Trophoblast cell (in vitro differentiated cells and primary cell): ENCODE data around the gene MARCO.

Experiments
- DNase-seq, 2 donors: peaks; one replicate each; pipeline ENCODE4 v3.0.0-alpha.2; 2016
- H2AFZ ChIP-seq: 2 replicates; pipeline ENCODE4 v1.6.1; 2013; ENCODE audit warnings: low read length, moderate library complexity, mild to moderate bottlenecking; ENCODE audit not compliant: insufficient read depth, poor library complexity
- H2AK5ac ChIP-seq: 2 replicates; pipeline ENCODE4 v1.6.1; 2013; ENCODE audit warnings: mild to moderate bottlenecking, low read length
- H2BK120ac ChIP-seq: 2 replicates; pipeline ENCODE4 v1.6.1; 2013; ENCODE audit warnings: low read length, mild to moderate bottlenecking, moderate library complexity; ENCODE audit not compliant: insufficient read depth, poor library complexity
- H2BK12ac ChIP-seq: 2 replicates; pipeline ENCODE4 v1.6.1; 2013; ENCODE audit warnings: mild to moderate bottlenecking, low read length, moderate library complexity
- H2BK5ac ChIP-seq: 2 replicates; pipeline ENCODE4 v1.6.1; 2013; ENCODE audit warnings: low read length, low read depth, moderate library complexity, mild to moderate bottlenecking; ENCODE audit not compliant: poor library complexity
- H3K14ac ChIP-seq: 2 replicates; pipeline ENCODE4 v1.6.1; 2013; ENCODE audit warnings: mild to moderate bottlenecking, low read length
- H3K18ac ChIP-seq: 2 replicates; pipeline ENCODE4 v1.6.1; 2013; ENCODE audit warnings: mild to moderate bottlenecking, low read length
- H3K23ac ChIP-seq: 2 replicates; pipeline ENCODE4 v1.6.1; 2013; ENCODE audit warnings: low read length
- H3K27ac ChIP-seq: 2 replicates; pipeline ENCODE4 v1.5.1; 2013; ENCODE audit warnings: low read depth, mild to moderate bottlenecking, inconsistent platforms, low read length, moderate library complexity
- H3K27me3 ChIP-seq: 2 replicates; pipeline ENCODE4 v1.6.1; 2013; ENCODE audit warnings: inconsistent platforms, mild to moderate bottlenecking, low read length, moderate library complexity; ENCODE audit not compliant: insufficient read depth
- H3K36me3 ChIP-seq, 2 experiments: 1 replicate in 1 of 2; 2 replicates in 1 of 2; pipeline ENCODE4 v1.6.1; 2013; ENCODE audit warnings: low read length in 2 of 2, mild to moderate bottlenecking in 2 of 2, moderate library complexity in 1 of 2; ENCODE audit not compliant: insufficient read depth in 2 of 2, control insufficient read depth in 1 of 2
- H3K4ac ChIP-seq: 2 replicates; pipeline ENCODE4 v1.6.1; 2013; ENCODE audit warnings: low read depth, mild to moderate bottlenecking, low read length, moderate library complexity
- H3K4me1 ChIP-seq, 2 experiments: 1 replicate in 1 of 2; 2 replicates in 1 of 2; pipeline ENCODE4 v1.6.1; 2013; ENCODE audit warnings: low read length in 2 of 2, mild to moderate bottlenecking in 2 of 2, moderate library complexity in 1 of 2; ENCODE audit not compliant: insufficient read depth in 2 of 2, control insufficient read depth in 1 of 2
- H3K4me2 ChIP-seq: 2 replicates; pipeline ENCODE4 v1.6.1; 2013; ENCODE audit warnings: inconsistent platforms, mild to moderate bottlenecking, low read length, moderate library complexity
- H3K4me3 ChIP-seq: 2 replicates; pipeline ENCODE4 v1.5.1; 2013; ENCODE audit warnings: mild to moderate bottlenecking, low read depth, low read length, inconsistent platforms
- H3K79me1 ChIP-seq: one replicate; pipeline ENCODE4 v1.6.1; 2013; ENCODE audit warnings: low read length
- H3K79me2 ChIP-seq: 2 replicates; pipeline ENCODE4 v1.6.1; 2013; ENCODE audit warnings: low read length, mild to moderate bottlenecking; ENCODE audit not compliant: control insufficient read depth, insufficient read depth, poor library complexity
- H3K9ac ChIP-seq: 2 replicates; pipeline ENCODE4 v1.6.1; 2013; ENCODE audit warnings: mild to moderate bottlenecking, low read length
- H3K9me3 ChIP-seq: 2 replicates; pipeline ENCODE4 v1.6.1; 2013; ENCODE audit warnings: low read depth, mild to moderate bottlenecking, control low read depth, inconsistent platforms, low read length; ENCODE audit not compliant: insufficient read depth
- H4K12ac ChIP-seq: 2 replicates; pipeline ENCODE4 v1.6.1; 2013; ENCODE audit warnings: low read depth, mild to moderate bottlenecking, low read length, moderate library complexity
- H4K8ac ChIP-seq: 2 replicates; pipeline ENCODE4 v1.6.1; 2013; ENCODE audit warnings: low read depth, mild to moderate bottlenecking, low read length, moderate library complexity
- H4K91ac ChIP-seq: one replicate; pipeline ENCODE4 v1.6.1; 2013; ENCODE audit warnings: low read depth, mild to moderate bottlenecking, low read length, moderate library complexity
- WGBS: extraction: QIAGEN DNeasy Blood & Tissue Kit; methylation state at CpG from one replicate; pipeline ENCODE4 v1.1.7; 2013; ENCODE audit warnings: missing lambda C conversion rate; ENCODE audit not compliant: insufficient read length, insufficient coverage; ENCODE audit errors: extremely low coverage; 5-methylcytosine and 5-hydroxymethylcytosine counted together

The MARCO gene

GRCh38 chr2:118970396-118971135 is 28.6 kb downstream of the MARCO start:
- WGBS = no CpG with 5 or more reads among the region's 10 CpGs
- Histone ChIP-seq H2BK5ac (no peak overlapping the region), H3K23ac (no peak overlapping the region), H3K9me3 (peaks cover 4% of the 10 kb centered on the region), H4K12ac (no peak overlapping the region), H3K27ac (no peak overlapping the region), H2AK5ac (no peak overlapping the region), H2BK12ac (no peak overlapping the region), H2AFZ (no peak overlapping the region), H3K4ac (no peak overlapping the region), H3K36me3 (no peaks in the 10 kb centered on the region), H4K8ac (no peak overlapping the region), H3K4me2 (no peak overlapping the region), H3K79me1 (no peaks in the 10 kb centered on the region), H3K27me3 (no peaks in the 10 kb centered on the region), H3K4me3 (no peak overlapping the region), H3K18ac (no peak overlapping the region), H3K14ac (no peak overlapping the region), H3K9ac (no peak overlapping the region), H3K4me1 (peaks cover 10% of the 10 kb centered on the region in 2 experiments), H3K79me2 (no peaks in the 10 kb centered on the region), H2BK120ac (no peak overlapping the region), H4K91ac (no peak overlapping the region)
- DNase-seq = no peak

DNA sequence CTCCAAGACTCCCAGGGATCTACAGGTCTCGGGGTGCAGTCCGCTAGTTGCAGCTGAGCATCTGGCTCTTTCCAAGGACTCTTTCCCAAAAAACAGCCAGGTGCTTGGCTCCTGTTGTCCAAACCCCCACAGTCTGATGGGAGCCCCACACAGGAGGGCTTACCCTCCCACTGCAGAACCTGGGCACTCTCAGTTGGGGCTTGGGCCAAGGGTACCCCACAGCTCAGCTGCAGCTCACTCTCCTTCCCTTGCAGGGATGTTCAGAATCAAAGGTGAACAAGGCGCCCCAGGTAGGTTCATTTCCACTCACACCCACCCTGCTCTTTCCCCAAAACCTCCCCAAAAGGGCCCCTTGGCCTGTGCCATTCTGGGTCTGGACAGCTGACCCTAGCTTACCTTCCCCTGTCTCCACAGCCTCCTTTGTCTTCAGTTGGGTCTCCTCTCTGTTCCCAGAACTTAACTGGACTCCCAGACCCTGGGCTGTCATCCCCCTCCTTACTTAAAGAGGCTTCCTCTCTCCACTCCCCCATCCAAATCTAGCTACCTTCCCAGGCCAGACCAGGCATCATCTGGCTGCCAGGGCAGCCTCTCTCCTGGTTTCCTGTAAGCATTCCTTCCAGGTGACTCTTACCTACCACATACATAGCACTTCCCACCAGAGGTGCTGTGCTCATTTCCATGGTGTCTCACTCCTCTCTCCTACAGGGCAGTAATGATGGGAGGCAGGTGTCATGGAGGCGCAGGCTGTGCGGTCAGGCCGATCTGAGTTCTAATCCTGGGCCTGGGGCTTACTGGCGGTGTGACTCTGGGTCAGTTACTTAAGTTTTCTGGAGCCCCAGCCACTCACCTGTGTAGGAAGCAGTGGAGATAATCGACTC is 29.5 kb downstream of the MARCO start:
- Histone ChIP-seq H3K18ac (no peak overlapping the region), H2BK5ac (no peak overlapping the region), H3K4me3 (no peak overlapping the region), H3K4ac (no peak overlapping the region), H3K36me3 (no peaks in the 10 kb centered on the region), H3K79me2 (no peaks in the 10 kb centered on the region), H3K4me2 (no peak overlapping the region), H3K9me3 (peaks cover 4% of the 10 kb centered on the region), H2AFZ (no peak overlapping the region), H3K79me1 (no peaks in the 10 kb centered on the region), H4K91ac (no peak overlapping the region), H2AK5ac (no peak overlapping the region), H3K27me3 (no peaks in the 10 kb centered on the region), H3K14ac (no peak overlapping the region), H4K12ac (no peak overlapping the region), H3K23ac (no peak overlapping the region), H2BK120ac (no peak overlapping the region), H3K27ac (no peak overlapping the region), H4K8ac (no peak overlapping the region), H2BK12ac (no peak overlapping the region), H3K9ac (no peak overlapping the region), H3K4me1 (peaks cover 10% of the 10 kb centered on the region in 2 experiments)
- no CpG with 5 or more reads among the region's 8 CpGs for WGBS
- peak; percentile 48 to 64 for DNase-seq

GRCh38 chr2:118973542-118973951 is 31.6 kb downstream of the MARCO start:
- no CpG with 5 or more reads among the region's 4 CpGs for WGBS
- Histone ChIP-seq H3K4me3 (no peak overlapping the region), H3K9ac (no peak overlapping the region)

DNA sequence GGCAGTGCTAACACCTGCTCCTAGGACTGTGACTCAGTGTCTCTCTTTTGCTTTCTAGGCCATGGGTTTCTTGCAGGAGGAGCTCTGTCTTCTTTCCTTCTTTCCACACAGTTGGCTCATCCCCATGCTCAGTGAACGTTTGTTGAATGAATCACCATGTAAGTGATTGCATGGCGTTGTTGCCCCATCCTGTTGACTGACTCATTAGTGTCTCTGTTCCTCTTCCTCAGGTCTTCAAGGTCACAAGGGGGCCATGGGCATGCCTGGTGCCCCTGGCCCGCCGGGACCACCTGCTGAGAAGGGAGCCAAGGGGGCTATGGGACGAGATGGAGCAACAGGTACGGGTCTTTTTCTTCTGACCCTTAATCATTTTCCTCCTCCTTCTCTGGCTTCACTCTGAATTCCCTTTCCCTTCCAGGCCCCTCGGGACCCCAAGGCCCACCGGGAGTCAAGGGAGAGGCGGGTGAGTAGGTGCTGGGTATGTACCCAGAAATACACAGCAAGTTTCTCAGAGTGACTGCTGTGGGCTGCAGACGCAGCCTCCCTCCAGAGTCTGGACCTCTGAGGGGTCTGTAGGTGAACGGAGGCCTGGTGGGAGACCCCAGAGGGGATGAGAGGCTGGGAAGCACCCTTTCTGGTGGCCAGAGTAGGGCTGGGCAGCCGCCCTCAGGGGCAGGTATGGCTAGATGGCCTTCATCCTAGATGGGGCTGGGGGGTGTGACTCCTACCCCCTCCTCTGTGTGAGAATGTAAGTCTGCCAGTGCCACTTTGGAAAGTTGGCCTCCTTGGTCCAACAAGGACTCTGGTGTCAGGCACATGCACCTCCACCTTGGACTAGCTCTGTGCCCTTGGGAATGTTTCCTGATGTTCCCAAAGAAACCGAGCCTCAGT is 32.4 kb downstream of the MARCO start:
- no peak overlapping the region for H3K14ac ChIP-seq
- H3K4me1 ChIP-seq = peaks cover 10% of the 10 kb centered on the region in 2 experiments
- H3K4me2 ChIP-seq = no peak overlapping the region
- no peak overlapping the region for H2BK120ac ChIP-seq
- H3K79me2 ChIP-seq = no peaks in the 10 kb centered on the region
- H2BK5ac ChIP-seq = no peak overlapping the region
- peaks cover 6% of the 10 kb centered on the region for H3K9me3 ChIP-seq
- H3K36me3 ChIP-seq = no peaks in the 10 kb centered on the region
- no peak overlapping the region for H2AK5ac ChIP-seq
- no peak overlapping the region for H2AFZ ChIP-seq
- H3K27me3 ChIP-seq = no peaks in the 10 kb centered on the region
- no peak overlapping the region for H3K4me3 ChIP-seq
- no peak overlapping the region for H4K8ac ChIP-seq
- peak; percentile 85 to 86 for DNase-seq
- no peak overlapping the region for H3K27ac ChIP-seq
- H3K18ac ChIP-seq = no peak overlapping the region
- no peak overlapping the region for H3K4ac ChIP-seq
- no peak overlapping the region for H4K12ac ChIP-seq
- no CpG with 5 or more reads among the region's 13 CpGs for WGBS
- H3K79me1 ChIP-seq = no peaks in the 10 kb centered on the region
- H3K23ac ChIP-seq = no peak overlapping the region
- no peak overlapping the region for H2BK12ac ChIP-seq
- no peak overlapping the region for H4K91ac ChIP-seq
- H3K9ac ChIP-seq = no peak overlapping the region

More at GRCh38 chr2:118973542-118973951, 31.6 kb downstream of the MARCO start:
- H3K36me3 ChIP-seq = no peaks in the 10 kb centered on the region
- no peak overlapping the region for H3K4ac ChIP-seq
- H2BK120ac ChIP-seq = no peak overlapping the region
- no peak overlapping the region for H4K91ac ChIP-seq
- H3K79me2 ChIP-seq = no peaks in the 10 kb centered on the region
- H2AK5ac ChIP-seq = no peak overlapping the region
- no peak overlapping the region for H4K12ac ChIP-seq
- H2BK12ac ChIP-seq = no peak overlapping the region
- H3K23ac ChIP-seq = no peak overlapping the region
- no peak overlapping the region for H2BK5ac ChIP-seq
- peaks cover 6% of the 10 kb centered on the region for H3K9me3 ChIP-seq
- DNase-seq = peak; percentile 57 to 58
- H3K18ac ChIP-seq = no peak overlapping the region
- H3K27ac ChIP-seq = no peak overlapping the region
- H3K27me3 ChIP-seq = no peaks in the 10 kb centered on the region
- H3K14ac ChIP-seq = no peak overlapping the region
- H4K8ac ChIP-seq = no peak overlapping the region
- no peaks in the 10 kb centered on the region for H3K79me1 ChIP-seq
- H2AFZ ChIP-seq = no peak overlapping the region
- H3K4me1 ChIP-seq = peaks cover 10% of the 10 kb centered on the region in 2 experiments
- no peak overlapping the region for H3K4me2 ChIP-seq
